BE2C (cell line): Measurements from ENCODE around the gene MPI.

Experiments used
- DNase-seq: peaks from one replicate; pipeline ENCODE4 v3.0.0-alpha.2; 2020
- H3K27me3 ChIP-seq: fragments of 250-450 bp; sonication (Bioruptor Pico); 2 replicates; pipeline ENCODE4 v1.5.1; 2020; ENCODE audit warnings: mild to moderate bottlenecking
- H3K36me3 ChIP-seq: fragments of 250-450 bp; sonication (Bioruptor Pico); 2 replicates; pipeline ENCODE4 v1.5.1; 2020; ENCODE audit warnings: mild to moderate bottlenecking
- H3K4me1 ChIP-seq: fragments of 250-450 bp; sonication (Bioruptor Pico); 2 replicates; pipeline ENCODE4 v1.5.1; 2020
- H3K4me3 ChIP-seq: 2 replicates; pipeline ENCODE4 v1.5.1; 2011; ENCODE audit warnings: low read depth, low read length
- H3K9me3 ChIP-seq: fragments of 250-450 bp; sonication (Bioruptor Pico); 2 replicates; pipeline ENCODE4 v1.5.1; 2020
- CTCF ChIP-seq: IDR thresholded peaks from 2 replicates; pipeline ENCODE4 v1.5.1; 2012; ENCODE audit warnings: mild to moderate bottlenecking, low read depth, low read length

Gene MPI

GRCh38 chr15:74868059-74868458 lies 21.8 kb upstream of the MPI start:
- H3K4me3 ChIP-seq = no peak overlapping the region
- peaks cover 15% of the 10 kb centered on the region for H3K36me3 ChIP-seq
- no peaks in the 10 kb centered on the region for H3K9me3 ChIP-seq
- no peaks in the 10 kb centered on the region; the same call in 1 of the 2 replicates for H3K4me1 ChIP-seq
- TF ChIP-seq CTCF = no peak
- DNase-seq = no peak
- no peaks in the 10 kb centered on the region for H3K27me3 ChIP-seq

DNA sequence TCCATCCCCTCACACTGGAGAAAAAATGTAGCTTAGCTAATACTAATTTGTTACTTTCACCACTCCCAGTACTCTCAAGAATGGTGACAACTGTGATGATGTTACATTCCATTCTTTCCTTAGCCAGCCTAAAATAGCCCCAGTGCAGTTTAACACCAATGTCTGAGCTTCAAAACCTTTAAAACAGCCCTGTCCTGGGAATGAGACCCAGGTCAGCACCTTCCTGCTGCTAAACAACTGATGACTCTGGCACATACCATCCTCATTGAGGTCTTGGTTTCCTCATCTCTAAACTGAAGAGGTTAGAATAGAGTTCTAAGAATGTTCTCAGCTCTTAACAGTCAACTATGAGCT lies 20.5 kb upstream of the MPI start:
- no peaks in the 10 kb centered on the region for H3K27me3 ChIP-seq
- TF ChIP-seq CTCF = no peak
- no peaks in the 10 kb centered on the region; the same call in 1 of the 2 replicates for H3K4me1 ChIP-seq
- no peaks in the 10 kb centered on the region for H3K9me3 ChIP-seq
- no peak overlapping the region for H3K4me3 ChIP-seq
- peaks cover 15% of the 10 kb centered on the region for H3K36me3 ChIP-seq
- DNase-seq = no peak

DNA sequence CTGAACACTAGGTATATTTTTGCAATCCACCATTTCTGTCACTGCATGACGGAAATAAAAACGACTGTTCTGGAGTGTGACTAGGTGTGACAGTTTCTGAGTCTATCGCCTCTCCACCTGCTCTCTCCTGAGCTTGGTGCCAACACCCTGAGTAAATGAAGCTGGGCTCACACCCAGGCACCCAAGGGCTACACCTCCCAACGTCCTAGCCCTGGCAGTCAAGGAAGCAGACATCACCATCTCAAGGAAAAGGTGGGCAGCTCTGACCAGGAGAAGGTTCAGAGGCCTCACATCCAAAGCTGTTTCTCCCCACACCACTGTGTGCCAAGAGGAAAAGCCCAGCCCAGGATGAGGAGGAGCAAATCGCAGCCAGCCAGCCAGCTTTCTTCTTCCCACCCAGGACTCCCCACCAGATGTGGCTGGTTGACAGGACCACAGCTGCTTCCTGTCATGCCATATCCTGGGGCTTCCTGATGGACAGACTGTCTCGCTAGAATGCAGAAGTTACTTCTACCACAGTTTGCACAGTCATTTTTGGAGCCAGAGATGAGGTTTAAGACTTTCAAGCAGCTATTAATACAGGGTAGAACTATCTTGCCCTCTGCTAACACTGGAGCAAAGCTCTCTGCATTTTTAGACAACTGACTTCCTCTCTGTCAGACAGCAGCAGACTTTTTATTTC lies 20.0 kb upstream of the MPI start:
- H3K4me3 ChIP-seq = no peak overlapping the region
- H3K4me1 ChIP-seq = no peaks in the 10 kb centered on the region; the same call in 1 of the 2 replicates
- no peak for DNase-seq

GRCh38 chr15:74870436-74871215 lies 19.2 kb upstream of the MPI start:
- Histone ChIP-seq H3K4me3 (no peak overlapping the region), H3K36me3 (peaks cover 15% of the 10 kb centered on the region), H3K27me3 (no peaks in the 10 kb centered on the region), H3K9me3 (no peaks in the 10 kb centered on the region), H3K4me1 (no peaks in the 10 kb centered on the region; the same call in 1 of the 2 replicates)
- TF ChIP-seq CTCF = no peak
- no peak for DNase-seq

More for the DNA sequence above, 20.0 kb upstream of the MPI start:
- no peak for TF ChIP-seq CTCF
- no peaks in the 10 kb centered on the region for H3K9me3 ChIP-seq
- no peaks in the 10 kb centered on the region for H3K27me3 ChIP-seq
- peaks cover 15% of the 10 kb centered on the region for H3K36me3 ChIP-seq

- Histone ChIP-seq H3K9me3 (no peaks in the 10 kb centered on the region), H3K4me1 (no peaks in the 10 kb centered on the region; the same call in 1 of the 2 replicates), H3K27me3 (no peaks in the 10 kb centered on the region), H3K36me3 (peaks cover 13% of the 10 kb centered on the region), H3K4me3 (peak overlapping the region; percentile 87)
- no peak for DNase-seq
- TF ChIP-seq CTCF = no peak
Observed at GRCh38 chr15:74872702-74873035, 17.2 kb upstream of the MPI start.
